Measurements from ENCODE around the gene TMEM198.
A peak's percentile ranks its signal among the peaks of the same experiment; 100 is the strongest.

The TMEM198 gene

DNA sequence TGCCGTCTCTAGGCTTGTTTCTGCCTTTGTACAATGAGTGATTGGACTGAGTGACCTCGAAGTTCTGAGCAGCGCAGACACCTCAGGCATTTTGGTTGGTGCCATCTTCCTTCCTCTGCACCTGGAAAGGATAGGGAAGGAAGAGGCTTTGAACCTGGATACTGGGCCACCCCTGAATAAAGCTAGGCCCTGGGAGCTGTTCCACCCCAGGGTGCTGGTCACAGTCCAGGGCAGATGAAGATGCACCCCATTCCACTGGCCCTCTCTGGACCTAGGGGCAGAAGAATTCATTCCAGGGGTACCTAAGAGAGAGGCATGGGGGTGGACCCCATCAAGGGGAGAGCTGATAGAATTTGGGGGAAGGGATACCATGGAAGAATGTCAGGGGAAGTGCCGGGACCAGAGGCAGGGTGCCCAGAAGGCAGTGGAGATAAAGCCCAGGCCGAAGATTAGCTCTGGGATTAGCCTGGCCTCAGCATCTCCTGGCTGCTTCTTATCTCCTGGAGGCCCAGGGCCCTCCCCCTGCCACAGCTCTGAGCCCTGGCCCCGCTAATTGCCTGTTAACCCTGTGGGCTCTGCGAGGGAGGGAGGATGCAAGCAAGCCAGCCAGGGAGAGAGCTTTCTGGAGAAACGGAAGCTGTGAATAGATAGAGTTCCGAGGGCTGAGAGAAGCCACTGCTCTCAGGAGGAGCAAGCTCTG lies 18.1 kb upstream of the TMEM198 start:
- DNase-seq (ENCODE audit: low spot score), result no peak

DNA sequence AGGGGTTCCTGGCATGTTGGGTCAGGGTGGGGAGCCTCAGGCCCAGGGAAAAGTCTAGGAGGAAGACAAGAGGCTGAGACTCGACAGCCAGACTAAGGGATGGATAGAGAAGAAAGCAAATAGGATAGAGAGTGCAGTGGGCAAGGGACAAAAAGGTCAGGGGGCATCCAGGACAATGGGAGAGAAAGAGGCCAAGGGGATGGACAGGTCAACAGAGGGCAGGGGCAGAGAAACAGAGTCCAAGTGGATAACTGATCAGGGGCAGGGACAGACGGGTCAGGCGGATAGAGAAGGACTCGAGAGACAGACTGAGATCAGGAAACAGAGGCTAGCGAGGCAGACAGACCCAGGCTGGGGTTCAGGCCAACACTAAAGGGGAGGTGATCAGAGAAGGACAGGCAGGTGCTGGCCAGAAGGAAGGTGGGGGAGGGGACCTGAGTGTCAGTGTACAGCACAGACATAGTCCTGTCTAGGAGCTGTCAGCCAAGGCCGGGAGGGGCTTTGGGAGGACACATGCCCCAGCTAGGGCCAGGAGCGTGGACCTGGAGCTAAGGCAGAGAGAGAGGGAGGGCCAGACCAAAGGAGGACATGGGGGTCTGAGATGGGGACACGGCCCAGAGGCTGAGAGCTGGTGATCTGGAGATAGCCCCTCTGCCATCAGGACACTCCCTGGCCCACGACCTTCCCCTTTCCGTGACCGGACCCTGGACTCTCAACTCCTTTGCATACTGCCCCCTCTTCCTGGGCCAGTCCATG lies 17.3 kb upstream of the TMEM198 start:
- no peak for DNase-seq (ENCODE audit: low spot score)

GRCh38 chr2:219527076-219527394 lies 16.8 kb upstream of the TMEM198 start:
- DNase-seq (ENCODE audit: low spot score), result no peak

DNA sequence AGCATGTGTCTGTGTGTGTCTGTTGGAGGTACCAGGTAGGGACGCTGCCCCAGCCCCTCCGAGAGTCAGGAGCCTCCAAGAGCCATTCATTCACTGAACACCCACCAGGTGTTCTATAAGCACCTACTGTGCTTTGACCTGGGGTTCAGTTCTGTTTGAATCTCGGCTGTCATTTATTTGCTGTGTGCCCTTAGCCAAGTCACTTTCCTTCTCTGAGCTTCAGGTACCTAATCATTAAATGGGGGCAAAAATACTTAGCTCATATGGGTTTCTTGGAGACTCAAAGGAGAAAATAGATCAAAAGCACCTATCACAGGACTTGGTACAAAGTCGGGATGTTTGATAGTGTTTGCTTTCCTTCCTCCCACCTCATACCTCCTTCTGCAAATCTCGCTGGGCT lies 16.4 kb upstream of the TMEM198 start:
- no peak for DNase-seq (ENCODE audit: low spot score)

GRCh38 chr2:219530048-219530963 lies 13.5 kb upstream of the TMEM198 start:
- DNase-seq (ENCODE audit: low spot score), result peak; percentile 98

- DNase-seq (ENCODE audit: low spot score), result no peak
Measured at GRCh38 chr2:219531639-219532377, 12.0 kb upstream of the TMEM198 start.

DNA sequence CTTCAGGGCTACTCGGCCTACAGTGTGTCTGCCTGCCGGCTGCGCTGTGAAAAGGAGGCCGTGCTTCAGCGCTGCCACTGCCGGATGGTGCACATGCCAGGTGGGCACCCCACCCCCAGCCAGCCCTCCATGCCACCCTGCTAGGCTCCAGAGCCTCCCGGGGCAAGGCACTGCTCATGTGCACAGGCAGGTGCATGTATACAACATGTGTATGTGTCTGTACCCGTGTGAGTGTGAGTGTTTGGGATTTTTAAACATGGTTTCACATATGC lies 11.5 kb upstream of the TMEM198 start:
- DNase-seq (ENCODE audit: low spot score), result no peak

DNA sequence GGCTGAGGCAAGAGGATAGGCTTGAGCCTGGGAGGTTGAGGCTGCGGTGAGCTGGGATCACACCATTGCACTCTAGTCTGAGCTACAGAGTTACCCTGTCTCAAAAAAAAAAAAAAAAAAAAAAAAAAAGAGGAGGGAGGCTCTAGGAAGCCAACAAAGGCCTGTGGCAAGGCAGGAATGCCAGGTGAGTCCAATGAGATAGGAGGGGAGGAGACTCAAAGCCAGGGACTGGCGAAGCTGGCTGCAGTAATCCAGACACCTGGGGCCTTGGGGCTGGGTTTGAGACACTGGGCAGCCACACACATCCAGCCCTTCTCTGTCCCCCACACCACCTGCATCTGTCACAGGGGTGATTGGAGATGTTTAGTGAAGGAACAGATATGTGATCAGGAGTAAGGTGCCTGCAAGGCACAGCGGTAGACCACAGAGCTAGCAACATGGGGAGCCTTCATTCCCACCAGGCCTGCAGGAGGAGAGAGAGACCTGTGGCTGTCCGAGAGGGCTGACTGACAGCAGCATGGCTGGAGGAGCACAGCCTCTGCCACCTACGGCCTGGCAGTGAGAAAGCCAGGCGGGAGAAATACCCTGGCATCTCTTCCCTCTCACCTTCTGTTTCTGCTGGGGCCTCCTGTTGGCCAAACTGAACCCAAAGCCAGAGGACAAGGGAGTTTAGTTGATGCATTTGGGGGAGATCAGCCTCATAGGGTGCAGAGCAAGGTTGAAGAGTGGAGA lies 9.7 kb upstream of the TMEM198 start:
- no peak for DNase-seq (ENCODE audit: low spot score)

- DNase-seq (ENCODE audit: low spot score), result no peak
Measured at GRCh38 chr2:219536425-219536824, 7.4 kb upstream of the TMEM198 start.

DNA sequence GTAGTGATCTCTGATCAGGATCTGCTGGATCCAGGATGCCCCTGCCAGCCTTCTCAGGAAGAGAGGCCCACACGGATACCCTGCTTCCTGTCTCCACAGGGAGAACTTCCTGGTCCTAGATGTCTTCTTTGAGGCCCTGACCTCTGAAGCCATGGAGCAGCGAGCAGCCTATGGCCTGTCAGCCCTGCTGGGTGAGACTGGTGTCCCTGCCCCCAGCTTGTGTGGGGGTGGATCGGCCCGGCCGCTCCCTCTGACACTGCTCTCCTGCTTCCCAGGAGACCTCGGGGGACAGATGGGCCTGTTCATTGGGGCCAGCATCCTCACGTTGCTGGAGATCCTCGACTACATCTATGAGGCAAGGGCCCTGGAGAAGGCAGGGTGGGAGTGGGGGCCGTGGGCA lies 6.9 kb upstream of the TMEM198 start:
- no peak for DNase-seq (ENCODE audit: low spot score)

DNA sequence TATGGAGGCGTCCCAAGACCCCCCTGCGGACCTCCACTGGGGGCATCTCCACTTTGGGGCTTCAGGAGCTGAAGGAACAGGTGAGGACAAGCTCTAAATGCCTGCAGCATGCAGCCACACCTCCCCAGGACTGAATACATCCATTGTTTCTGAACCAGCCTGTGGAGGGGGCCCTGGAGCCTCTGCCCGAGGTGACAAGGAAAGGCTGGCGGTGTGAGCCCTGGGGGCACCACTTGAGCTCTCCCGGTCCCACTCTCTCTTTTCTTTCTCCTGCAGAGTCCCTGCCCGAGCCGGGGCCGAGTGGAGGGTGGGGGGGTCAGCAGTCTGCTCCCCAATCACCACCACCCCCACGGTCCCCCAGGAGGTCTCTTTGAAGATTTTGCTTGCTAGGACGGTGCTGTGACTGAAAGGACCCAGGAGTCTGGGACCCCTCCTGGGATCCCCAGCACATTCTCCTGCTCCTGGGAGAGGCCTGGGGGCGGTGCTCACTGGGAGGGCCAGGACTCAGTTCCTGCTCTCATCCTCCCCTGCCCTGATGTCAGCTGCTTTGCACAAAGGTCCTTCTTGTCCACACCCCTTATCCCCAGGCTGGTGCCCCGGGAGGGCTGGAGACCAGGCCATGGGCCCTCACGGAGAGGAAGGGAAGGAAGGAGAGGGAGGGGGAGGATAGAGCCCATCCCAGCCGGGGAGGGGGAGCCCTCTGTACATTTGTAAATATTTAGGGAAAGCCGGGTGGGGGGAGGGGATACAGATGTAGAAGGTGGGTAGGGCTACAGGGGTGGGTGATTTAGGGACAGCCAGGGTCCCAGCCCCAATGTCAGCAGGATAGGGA lies 6.0 kb upstream of the TMEM198 start:
- no peak for DNase-seq (ENCODE audit: low spot score)

GRCh38 chr2:219538504-219538951 lies 5.3 kb upstream of the TMEM198 start:
- no peak for DNase-seq (ENCODE audit: low spot score)

DNA sequence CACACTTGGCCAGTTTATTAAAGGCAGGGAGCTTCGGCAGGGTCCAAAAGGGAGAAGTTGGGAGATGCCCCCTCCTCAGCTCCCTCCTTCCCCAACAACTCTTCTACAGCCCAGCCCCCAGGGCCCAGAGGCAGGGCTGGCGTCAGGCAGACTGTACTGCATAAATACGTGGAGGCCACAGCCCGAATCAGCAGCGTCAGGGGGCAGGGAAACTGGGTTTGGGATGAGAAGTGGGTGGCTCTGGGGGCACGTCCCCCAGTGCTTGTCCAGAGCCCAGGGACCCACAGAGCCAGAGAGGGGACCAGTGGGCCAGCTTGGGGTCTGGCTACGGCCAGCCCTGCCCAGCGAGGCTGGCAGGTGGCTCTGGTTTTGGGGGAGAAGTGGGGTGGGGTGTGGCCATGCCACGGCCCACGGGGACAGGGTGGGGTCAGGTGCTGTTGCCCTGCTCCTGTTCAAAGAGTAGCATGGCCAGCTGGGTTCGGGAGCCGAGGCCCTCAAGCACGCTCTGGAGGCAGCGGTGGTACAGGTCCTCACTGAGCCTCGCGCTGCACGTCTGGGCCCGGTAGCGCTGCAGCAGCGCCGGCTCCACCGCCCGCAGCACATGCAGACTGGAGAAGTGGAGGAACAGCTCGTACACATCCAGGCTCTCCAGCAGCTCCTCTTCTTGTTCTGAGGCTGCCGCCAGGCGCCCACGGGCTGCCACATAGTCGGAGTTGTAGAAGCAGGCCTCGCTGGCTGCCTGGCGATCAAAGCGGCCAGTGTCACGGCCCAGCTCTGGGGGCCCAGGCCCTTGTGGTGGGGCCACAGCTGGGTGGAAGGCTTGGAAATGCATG lies 4.7 kb upstream of the TMEM198 start:
- no peak for DNase-seq (ENCODE audit: low spot score)

DNA sequence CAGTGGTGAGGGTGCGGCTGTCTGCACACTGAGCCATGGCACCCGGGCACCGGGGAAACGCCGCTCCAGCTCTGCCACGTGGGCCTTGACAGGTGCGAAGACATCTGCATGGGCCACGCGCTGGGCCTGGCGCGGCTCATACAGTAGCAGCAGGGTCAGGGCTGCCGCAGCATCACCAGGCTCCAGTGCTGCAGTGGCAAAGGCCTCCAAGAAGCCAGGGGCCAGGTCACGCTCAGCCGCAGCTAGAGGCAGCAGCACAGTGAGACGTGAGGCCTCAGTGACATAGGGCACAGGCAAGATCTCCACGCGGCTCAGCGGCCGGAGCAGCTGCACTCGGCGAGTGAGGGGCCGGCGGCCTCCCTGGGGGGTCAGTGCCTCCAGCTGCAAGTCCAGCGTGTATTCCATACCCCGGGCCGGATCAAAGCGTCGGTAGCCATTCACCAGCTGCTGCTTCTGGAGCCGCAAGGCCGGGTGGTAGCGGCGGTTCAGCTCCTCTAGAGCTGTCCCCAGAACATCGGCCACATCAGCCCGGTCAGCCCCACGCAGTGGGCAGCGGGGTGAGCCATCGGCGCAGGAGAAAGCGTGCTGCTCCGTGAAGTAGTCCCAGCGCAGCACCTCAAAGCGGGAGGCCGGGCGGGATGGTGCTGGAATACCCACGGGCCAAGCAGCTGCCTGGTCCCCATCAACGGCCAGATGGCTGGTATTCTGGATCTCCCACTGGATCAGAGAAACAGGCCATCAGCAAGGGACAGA lies 3.7 kb upstream of the TMEM198 start:
- no peak for DNase-seq (ENCODE audit: low spot score)

GRCh38 chr2:219540784-219541504 lies 2.9 kb upstream of the TMEM198 start:
- DNase-seq (ENCODE audit: low spot score), result no peak

GRCh38 chr2:219541611-219542180 lies 2.1 kb upstream of the TMEM198 start:
- no peak for DNase-seq (ENCODE audit: low spot score)

DNA sequence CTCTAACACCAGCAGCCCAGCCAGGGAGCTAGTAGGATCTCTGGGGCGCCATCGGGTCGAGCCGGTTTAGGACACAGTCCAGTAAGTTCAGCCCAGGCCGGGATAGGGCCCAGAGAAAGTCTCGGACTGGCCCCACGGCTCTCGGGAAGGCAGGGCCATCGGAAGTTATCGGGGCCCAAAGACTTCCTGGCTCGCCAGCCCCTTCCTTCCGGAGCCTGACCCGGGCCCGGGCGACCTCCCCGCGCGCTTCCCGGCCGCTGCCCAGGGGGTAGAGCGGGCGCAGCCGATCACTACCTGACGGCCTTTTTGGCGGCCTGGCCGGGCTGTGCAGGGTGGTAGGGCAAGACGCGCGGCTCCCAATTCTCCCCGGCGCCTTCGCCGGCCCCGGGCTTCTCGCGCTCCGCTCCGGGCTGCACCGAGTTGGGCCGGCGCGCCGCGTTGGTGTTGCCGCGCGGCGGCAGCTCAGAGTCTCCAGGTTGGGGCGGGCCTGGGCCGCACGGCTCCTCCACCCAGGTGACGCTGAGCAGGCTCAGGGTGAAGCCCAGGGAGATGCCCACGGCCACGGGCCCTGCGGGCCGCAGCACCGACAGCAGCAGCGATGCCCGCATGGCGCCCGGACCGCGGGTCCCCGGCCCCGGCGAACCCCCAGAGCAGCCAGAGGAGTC lies 765 bp upstream of the TMEM198 start:
- DNase-seq (ENCODE audit: low spot score), result peak; percentile 68

Data from hepatic stellate cell (primary cell).